NCI-H748 (cell line): ENCODE results near the gene C1orf94.

Experiments used
- DNase-seq: peaks from one replicate; lab custom pipeline; 2025; ENCODE audit not compliant: unreplicated experiment; lab: John Stamatoyannopoulos, UW

The C1orf94 gene

GRCh38 chr1:34237151-34237815 lies 60.6 kb downstream of the C1orf94 start:
- no peak for DNase-seq

- no peak for DNase-seq
Measured at GRCh38 chr1:34245967-34246366, 69.3 kb downstream of the C1orf94 start.

- no peak for DNase-seq
Measured at GRCh38 chr1:34250342-34250741, 73.6 kb downstream of the C1orf94 start.

- no peak for DNase-seq
Measured at GRCh38 chr1:34262023-34262853, 85.5 kb downstream of the C1orf94 start.

- DNase-seq: no peak
Measured at GRCh38 chr1:34262921-34263320, 86.2 kb downstream of the C1orf94 start.

- no peak for DNase-seq
Measured at GRCh38 chr1:34263406-34263805, 86.7 kb downstream of the C1orf94 start.

GRCh38 chr1:34265396-34265795 lies 88.7 kb downstream of the C1orf94 start:
- DNase-seq: no peak

- no peak for DNase-seq
Measured at GRCh38 chr1:34266127-34266951, 89.6 kb downstream of the C1orf94 start.

GRCh38 chr1:34267326-34267725 lies 90.6 kb downstream of the C1orf94 start:
- DNase-seq: no peak

- DNase-seq: no peak
Measured at GRCh38 chr1:34268311-34268954, 91.7 kb downstream of the C1orf94 start.
